Esophagus squamous epithelium (tissue), 5 donors: Measurements from ENCODE around the gene CTDSPL2. TPM values are rescaled to one million over a fixed set of nuclear protein-coding genes. Genes with fewer than 3 reads are reported as not detected.
"Not testable (repeated sequence)": the region's sequence is repeated elsewhere in the genome, so short reads cannot be mapped to it uniquely, and the experiment has no call there.

Experiments used
- DNase-seq: peaks from one replicate; lab custom pipeline; 2025; lab: John Stamatoyannopoulos, UW
- H3K27ac ChIP-seq, 4 donors: fragments of 200-600 bp; sonication (generic); one replicate each; pipeline ENCODE4 v1.5.1; 2016 to 2019; ENCODE audit warnings: mild to moderate bottlenecking in 1 of 4
- H3K27me3 ChIP-seq, 4 donors: fragments of 200-600 bp; sonication (generic); 1 replicate in 3 of 4; 2 replicates in 1 of 4; pipeline versions ENCODE4 v1.5.1 to v1.6.0; 2017 to 2021; ENCODE audit warnings: antibody characterized with exemption in 1 of 4
- H3K36me3 ChIP-seq, 3 donors: fragments of 200-600 bp; sonication (generic); one replicate each; pipeline ENCODE4 v1.5.1; 2016 to 2019
- H3K4me1 ChIP-seq, 3 donors: fragments of 200-600 bp; sonication (generic); one replicate each; pipeline ENCODE4 v1.5.1; 2017 to 2019
- H3K4me3 ChIP-seq, 4 donors: fragments of 200-600 bp; sonication (generic); 1 replicate in 3 of 4; 2 replicates in 1 of 4; pipeline ENCODE4 v1.5.1; 2016 to 2019; ENCODE audit warnings: mild to moderate bottlenecking in 2 of 4, moderate library complexity in 1 of 4
- H3K9me3 ChIP-seq, 3 donors: fragments of 200-600 bp; sonication (generic); one replicate each; pipeline ENCODE4 v1.5.1; 2016 to 2019
- CTCF ChIP-seq, 6 experiments: fragments of 450-650 bp in 4 of 6; fragments of 200-600 bp in 2 of 6; sonication (generic) in 2 of 6; IDR thresholded peaks; one replicate each; pipeline ENCODE4 v1.5.1; 2016 to 2019; ENCODE audit warnings: antibody characterized with exemption in 6 of 6, mild to moderate bottlenecking in 4 of 6, moderate library complexity in 4 of 6
- POLR2A ChIP-seq, 4 donors: fragments of 450-650 bp; IDR thresholded peaks; one replicate each; pipeline ENCODE4 v1.6.1; 2017; ENCODE audit warnings: antibody characterized with exemption in 4 of 4, mild to moderate bottlenecking in 4 of 4, moderate library complexity in 3 of 4
- WGBS, 2 donors: methylation state at CpG; one replicate each; pipeline ENCODE4 v1.1.5; 2018; 5-methylcytosine and 5-hydroxymethylcytosine counted together
- intact Hi-C: fragments of 100-400 bp; cut with DNase I; formaldehyde crosslinking; loops from one replicate; pipeline ENCODE4 v1.15.0; 2022
- total RNA-seq, 4 donors: library from RNA; depleted of rRNA; stranded (reverse); fragments of >200 nt; gene quantifications; one replicate each; pipeline ENCODE4 v1.1.0, GENCODE V29; 2016
- donor health status: DM: yes; HTN: yes; CAD: no.

CTDSPL2 gene
- total RNA-seq, 4 donors from 2014 or later = 23.4 to 43.9 (median 27.0) TPM

- H3K27me3 ChIP-seq = no peaks in the 10 kb centered on the region
- intact Hi-C loops = no loop called here
- no peak overlapping the region for H3K4me3 ChIP-seq
- no peaks in the 10 kb centered on the region for H3K9me3 ChIP-seq
- no peak for TF ChIP-seq CTCF (IDR thresholded peaks at IDR 0.05)
- TF ChIP-seq POLR2A (IDR thresholded peaks at IDR 0.05) = no peak
- WGBS, 2 donors = 73 to 79% methylated on average over 10 of the region's 10 CpGs
- DNase-seq = no peak
- no peak overlapping the region for H3K27ac ChIP-seq
- peaks cover 0 to 19% (median 0%) of the 10 kb centered on the region in 3 donors for H3K4me1 ChIP-seq
- peaks cover 0 to 27% (median 0%) of the 10 kb centered on the region in 3 donors for H3K36me3 ChIP-seq
Measured at GRCh38 chr15:44529864-44530604, 102.6 kb downstream of the CTDSPL2 start.

GRCh38 chr15:44530653-44531052 is 103.2 kb downstream of the CTDSPL2 start:
- 88 to 95% methylated on average over 3 of the region's 3 CpGs for WGBS, 2 donors
- Histone ChIP-seq H3K27ac (no peak overlapping the region), H3K36me3 (peaks cover 0 to 23% (median 0%) of the 10 kb centered on the region in 3 donors), H3K4me3 (no peak overlapping the region), H3K4me1 (peaks cover 3 to 26% (median 4%) of the 10 kb centered on the region in 3 donors), H3K9me3 (no peaks in the 10 kb centered on the region), H3K27me3 (no peaks in the 10 kb centered on the region)
- DNase-seq = no peak
- TF ChIP-seq CTCF (IDR thresholded peaks at IDR 0.05) (no peak), POLR2A (IDR thresholded peaks at IDR 0.05) (no peak)
- intact Hi-C loops = no loop called here

GRCh38 chr15:44532275-44532674 is 104.8 kb downstream of the CTDSPL2 start:
- not testable (repeated sequence) for H3K4me3 ChIP-seq

GRCh38 chr15:44532689-44533088 is 105.3 kb downstream of the CTDSPL2 start:
- Histone ChIP-seq H3K9me3 (no peaks in the 10 kb centered on the region), H3K27ac (no peak overlapping the region), H3K4me1 (peaks cover 4 to 31% (median 7%) of the 10 kb centered on the region in 3 donors), H3K36me3 (peaks cover 0 to 14% (median 0%) of the 10 kb centered on the region in 3 donors), H3K4me3 (no peak overlapping the region), H3K27me3 (no peaks in the 10 kb centered on the region)
- intact Hi-C loops = no loop called here
- TF ChIP-seq POLR2A (IDR thresholded peaks at IDR 0.05) (no peak), CTCF (IDR thresholded peaks at IDR 0.05) (no peak)
- 84 to 94% methylated on average over 3 of the region's 3 CpGs for WGBS, 2 donors
- no peak for DNase-seq

More at GRCh38 chr15:44532275-44532674, 104.8 kb downstream of the CTDSPL2 start:
- H3K27me3 ChIP-seq, DNase-seq, intact Hi-C loops, H3K9me3 ChIP-seq, H3K27ac ChIP-seq: not testable (repeated sequence)
- Histone ChIP-seq H3K36me3 (peaks cover 0 to 17% (median 0%) of the 10 kb centered on the region in 3 donors), H3K4me1 (peaks cover 4 to 30% (median 7%) of the 10 kb centered on the region in 3 donors)
- 80 to 95% methylated on average over 3 to 4 of the region's 5 CpGs for WGBS, 2 donors

GRCh38 chr15:44535092-44535491 is 107.7 kb downstream of the CTDSPL2 start:
- no peak overlapping the region for H3K4me3 ChIP-seq
- H3K27ac ChIP-seq = no peak overlapping the region
- 91 to 94% methylated on average over 8 of the region's 8 CpGs for WGBS, 2 donors

More at GRCh38 chr15:44535092-44535491, 107.7 kb downstream of the CTDSPL2 start:
- H3K36me3 ChIP-seq = peaks cover 0 to 24% (median 4%) of the 10 kb centered on the region in 3 donors
- no peak for TF ChIP-seq POLR2A (IDR thresholded peaks at IDR 0.05)
- TF ChIP-seq CTCF (IDR thresholded peaks at IDR 0.05) = no peak
- peaks cover 7 to 50% (median 11%) of the 10 kb centered on the region in 3 donors for H3K4me1 ChIP-seq
- DNase-seq = no peak
- H3K9me3 ChIP-seq = no peaks in the 10 kb centered on the region
- H3K27me3 ChIP-seq = no peaks in the 10 kb centered on the region
- intact Hi-C loops = no loop called here
